Glutamatergic neuron (in vitro differentiated cells): ENCODE results near the gene DAPK1. TPM values are rescaled to one million over a fixed set of nuclear protein-coding genes. Genes with fewer than 3 reads are reported as not detected.
A peak's percentile ranks its signal among the peaks of the same experiment; 100 is the strongest.
"Not testable (repeated sequence)": the region's sequence is repeated elsewhere in the genome, so short reads cannot be mapped to it uniquely, and the experiment has no call there.

Experiments
- DNase-seq: peaks from one replicate; pipeline ENCODE4 v3.0.0; 2022
- H3K27ac Mint-ChIP-seq: one replicate; pipeline ENCODE4 v1.8.0; 2020; ENCODE audit warnings: mild to moderate bottlenecking, mixed read lengths, inconsistent platforms; ENCODE audit not compliant: unreplicated experiment
- H3K27me3 Mint-ChIP-seq: one replicate; pipeline ENCODE4 v1.8.0; 2020; ENCODE audit warnings: mild to moderate bottlenecking, moderate library complexity, mixed read lengths, inconsistent platforms; ENCODE audit not compliant: unreplicated experiment
- H3K36me3 Mint-ChIP-seq: one replicate; pipeline ENCODE4 v1.8.0; 2020; ENCODE audit warnings: mild to moderate bottlenecking, mixed read lengths, inconsistent platforms; ENCODE audit not compliant: unreplicated experiment
- H3K4me1 Mint-ChIP-seq: one replicate; pipeline ENCODE4 v1.8.0; 2020; ENCODE audit warnings: mild to moderate bottlenecking, low read depth, mixed read lengths, inconsistent platforms; ENCODE audit not compliant: unreplicated experiment
- H3K4me3 Mint-ChIP-seq: one replicate; pipeline ENCODE4 v1.8.0; 2020; ENCODE audit warnings: mild to moderate bottlenecking, mixed read lengths, inconsistent platforms; ENCODE audit not compliant: unreplicated experiment
- H3K9me3 Mint-ChIP-seq: one replicate; pipeline ENCODE4 v1.8.0; 2020; ENCODE audit warnings: mild to moderate bottlenecking, moderate library complexity, mixed read lengths, inconsistent platforms; ENCODE audit not compliant: unreplicated experiment
- total RNA-seq: library from RNA; stranded (reverse); fragmentation: NEBNext Ultra II Directional; extraction: Animal tissue kit (Norgen Biotek cat#: 25700); gene quantifications from one replicate; pipeline ENCODE4 v1.2.1, GENCODE V29; 2021; ENCODE audit not compliant: unreplicated experiment
- TF ChIP-seq, protein P1 (sequence below): fragments of 200-600 bp; sonication (generic); IDR thresholded peaks from one replicate; pipeline ENCODE4 v1.5.0; 2021; ENCODE audit not compliant: partially characterized antibody, unreplicated experiment

Gene DAPK1
- total RNA-seq, 1 donor from 2014 or later = 384 TPM

DNA sequence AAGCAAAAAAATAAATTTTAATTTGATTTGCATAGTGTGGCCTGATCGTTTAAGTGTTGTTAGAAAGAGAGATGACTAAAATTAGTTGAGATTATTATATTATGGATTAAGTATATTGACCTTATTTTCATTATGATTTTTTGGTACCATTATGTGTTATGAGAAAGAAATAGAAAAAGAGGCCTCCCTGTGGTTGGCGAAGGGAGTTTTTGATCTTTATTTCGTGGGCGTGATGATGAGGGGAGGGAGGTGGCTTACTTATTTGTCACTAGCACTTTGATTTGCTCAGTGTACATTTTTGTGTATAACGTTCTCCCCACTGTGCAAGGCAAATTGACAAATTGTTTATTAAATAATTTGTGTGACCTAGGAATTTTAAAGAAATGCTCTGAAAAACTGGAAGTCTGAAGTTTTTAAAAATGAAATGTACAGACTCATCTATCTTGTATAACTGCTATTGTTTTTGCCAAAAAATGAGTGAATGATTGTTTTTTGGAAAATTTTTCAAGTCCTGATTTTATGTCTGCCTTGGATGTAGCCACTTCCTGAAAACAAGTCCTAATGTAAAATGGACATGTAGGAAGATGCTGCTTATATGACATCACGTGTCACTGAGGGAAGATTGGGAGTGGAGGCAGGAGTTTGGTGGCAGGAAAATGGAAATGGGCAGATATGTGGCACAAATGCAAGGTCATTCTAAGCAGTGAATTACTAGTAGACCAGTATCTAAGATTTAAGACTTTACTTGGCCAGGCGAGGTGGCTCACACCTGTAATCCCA, 3.0 kb downstream of the DAPK1 start:
- H3K4me3 Mint-ChIP-seq = peak overlapping the region; percentile 87
- DNase-seq = no peak
- no peaks in the 10 kb centered on the region for H3K36me3 Mint-ChIP-seq
- peaks cover 12% of the 10 kb centered on the region for H3K9me3 Mint-ChIP-seq
- peaks cover 36% of the 10 kb centered on the region for H3K4me1 Mint-ChIP-seq
- H3K27me3 Mint-ChIP-seq = peaks cover 11% of the 10 kb centered on the region
- peak overlapping the region; percentile 82 for H3K27ac Mint-ChIP-seq
- TF ChIP-seq, protein P1, sequence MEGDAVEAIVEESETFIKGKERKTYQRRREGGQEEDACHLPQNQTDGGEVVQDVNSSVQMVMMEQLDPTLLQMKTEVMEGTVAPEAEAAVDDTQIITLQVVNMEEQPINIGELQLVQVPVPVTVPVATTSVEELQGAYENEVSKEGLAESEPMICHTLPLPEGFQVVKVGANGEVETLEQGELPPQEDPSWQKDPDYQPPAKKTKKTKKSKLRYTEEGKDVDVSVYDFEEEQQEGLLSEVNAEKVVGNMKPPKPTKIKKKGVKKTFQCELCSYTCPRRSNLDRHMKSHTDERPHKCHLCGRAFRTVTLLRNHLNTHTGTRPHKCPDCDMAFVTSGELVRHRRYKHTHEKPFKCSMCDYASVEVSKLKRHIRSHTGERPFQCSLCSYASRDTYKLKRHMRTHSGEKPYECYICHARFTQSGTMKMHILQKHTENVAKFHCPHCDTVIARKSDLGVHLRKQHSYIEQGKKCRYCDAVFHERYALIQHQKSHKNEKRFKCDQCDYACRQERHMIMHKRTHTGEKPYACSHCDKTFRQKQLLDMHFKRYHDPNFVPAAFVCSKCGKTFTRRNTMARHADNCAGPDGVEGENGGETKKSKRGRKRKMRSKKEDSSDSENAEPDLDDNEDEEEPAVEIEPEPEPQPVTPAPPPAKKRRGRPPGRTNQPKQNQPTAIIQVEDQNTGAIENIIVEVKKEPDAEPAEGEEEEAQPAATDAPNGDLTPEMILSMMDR = no peak

DNA sequence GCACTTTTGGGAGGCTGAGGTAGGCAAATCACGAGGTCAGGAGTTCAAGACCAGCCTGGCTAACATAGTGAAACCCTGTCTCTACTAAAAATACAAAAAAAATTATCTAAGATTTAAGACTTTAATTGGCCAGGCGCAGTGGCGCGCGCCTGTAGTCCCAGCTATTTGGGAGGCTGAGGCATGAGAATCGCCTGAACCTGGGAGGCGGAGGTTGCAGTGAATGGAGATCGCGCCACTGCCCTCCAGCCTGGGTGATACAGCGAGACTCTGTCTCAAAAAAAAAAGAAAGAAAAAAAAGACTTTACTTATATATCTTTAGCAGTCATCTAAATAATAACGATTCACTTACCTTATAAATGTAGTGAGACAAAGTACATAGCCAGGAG, 3.6 kb downstream of the DAPK1 start:
- H3K36me3 Mint-ChIP-seq, H3K27ac Mint-ChIP-seq, DNase-seq: not testable (repeated sequence)
- H3K4me3 Mint-ChIP-seq = peak overlapping the region; percentile 87
- H3K9me3 Mint-ChIP-seq = peaks cover 12% of the 10 kb centered on the region
- H3K27me3 Mint-ChIP-seq = peaks cover 11% of the 10 kb centered on the region
- peaks cover 32% of the 10 kb centered on the region for H3K4me1 Mint-ChIP-seq

GRCh38 chr9:87501806-87502205, 4.1 kb downstream of the DAPK1 start:
- peak overlapping the region; percentile 64 for H3K27ac Mint-ChIP-seq
- H3K27me3 Mint-ChIP-seq = peaks cover 11% of the 10 kb centered on the region
- H3K36me3 Mint-ChIP-seq = peaks cover 3% of the 10 kb centered on the region
- H3K4me3 Mint-ChIP-seq = peak overlapping the region; percentile 87
- peaks cover 35% of the 10 kb centered on the region for H3K4me1 Mint-ChIP-seq
- no peak for DNase-seq
- H3K9me3 Mint-ChIP-seq = peaks cover 12% of the 10 kb centered on the region
- TF ChIP-seq, protein P1 = no peak

DNA sequence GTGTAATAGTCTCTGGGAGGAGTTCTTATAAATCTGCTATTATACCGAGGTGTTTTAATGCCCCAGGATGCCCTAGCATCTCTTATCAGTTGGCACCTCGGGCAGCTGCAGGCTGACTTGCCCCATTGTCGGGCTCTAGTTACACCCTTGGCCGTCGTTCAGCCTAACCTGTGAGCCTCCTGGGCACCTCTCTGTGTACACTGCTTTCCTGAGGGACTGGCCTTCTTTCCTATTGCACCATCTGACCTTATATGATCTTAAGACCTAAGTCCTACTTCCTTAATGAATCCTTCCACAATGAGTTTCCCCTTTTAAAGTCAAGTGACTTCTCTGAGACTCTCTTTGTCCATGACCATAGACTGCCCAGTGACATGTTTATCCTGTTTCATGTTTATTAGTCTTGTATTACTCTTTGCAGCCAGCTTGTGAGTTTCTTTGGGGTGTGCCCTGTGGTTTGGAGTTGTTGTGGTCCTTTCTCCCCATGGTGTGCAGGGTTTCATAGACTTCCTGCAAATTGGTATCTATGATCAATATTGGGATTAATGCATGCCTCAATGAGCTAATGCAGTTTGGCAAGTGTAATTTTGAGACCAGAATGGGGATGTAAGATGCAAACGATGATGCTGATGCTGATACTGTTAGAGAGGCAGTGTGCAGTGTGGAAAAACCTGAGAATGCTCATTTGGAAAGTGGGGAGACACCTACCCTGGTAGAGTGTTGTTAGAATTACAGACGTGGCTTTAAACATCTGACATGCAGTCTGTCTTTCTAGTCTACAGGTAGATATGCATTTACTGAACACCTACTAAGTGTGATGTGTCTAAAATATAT, 4.9 kb downstream of the DAPK1 start:
- peaks cover 8% of the 10 kb centered on the region for H3K9me3 Mint-ChIP-seq
- H3K27me3 Mint-ChIP-seq = peaks cover 11% of the 10 kb centered on the region
- no peak for DNase-seq
- H3K4me3 Mint-ChIP-seq = peak overlapping the region; percentile 87
- H3K36me3 Mint-ChIP-seq = peaks cover 6% of the 10 kb centered on the region
- peak overlapping the region; percentile 54 for H3K27ac Mint-ChIP-seq
- TF ChIP-seq, protein P1 = no peak
- peaks cover 40% of the 10 kb centered on the region for H3K4me1 Mint-ChIP-seq

GRCh38 chr9:87503430-87503829, 5.8 kb downstream of the DAPK1 start:
- H3K27ac Mint-ChIP-seq = peak overlapping the region; percentile 15
- DNase-seq = no peak
- peaks cover 8% of the 10 kb centered on the region for H3K9me3 Mint-ChIP-seq
- peaks cover 6% of the 10 kb centered on the region for H3K36me3 Mint-ChIP-seq
- peaks cover 11% of the 10 kb centered on the region for H3K27me3 Mint-ChIP-seq
- peaks cover 40% of the 10 kb centered on the region for H3K4me1 Mint-ChIP-seq
- TF ChIP-seq, protein P1 = no peak
- peak overlapping the region; percentile 80 for H3K4me3 Mint-ChIP-seq
